CD14-positive monocyte (primary cell): ENCODE measurements around the gene SLC26A4. TPM values are rescaled to one million over a fixed set of nuclear protein-coding genes. Genes with fewer than 3 reads are reported as not detected.
A peak's percentile ranks its signal among the peaks of the same experiment; 100 is the strongest.

Experiments
- DNase-seq, 3 donors: peaks; one replicate each; pipeline ENCODE4 v3.0.0-alpha.2; 2011 to 2022
- H2AFZ ChIP-seq: 2 replicates; pipeline ENCODE4 v1.6.0; 2012; ENCODE audit warnings: mild to moderate bottlenecking, low read depth, low read length, inconsistent platforms; ENCODE audit not compliant: insufficient read depth, poor library complexity, severe bottlenecking
- H3K27ac ChIP-seq, 2 donors: 1 replicate in 1 of 2; 2 replicates in 1 of 2; pipeline ENCODE4 v1.5.1; 2012 to 2013; ENCODE audit warnings: low read length in 2 of 2, control low read depth in 1 of 2, inconsistent platforms in 1 of 2, low read depth in 1 of 2, mild to moderate bottlenecking in 1 of 2
- H3K27me3 ChIP-seq, 2 donors: one replicate each; pipeline versions ENCODE4 v1.6.0 to v1.6.1; 2011 to 2013; ENCODE audit warnings: low read length in 2 of 2; ENCODE audit not compliant: control insufficient read depth in 2 of 2, insufficient read depth in 2 of 2
- H3K36me3 ChIP-seq, 2 donors: replicated peaks in 1 of 2; 1 replicate in 1 of 2; 2 replicates in 1 of 2; pipeline versions ENCODE4 v1.5.1 to v1.6.1; 2012 to 2013; ENCODE audit warnings: low read length in 2 of 2, control low read depth in 1 of 2, inconsistent platforms in 1 of 2, mild to moderate bottlenecking in 1 of 2; ENCODE audit not compliant: insufficient read depth in 2 of 2, control insufficient read depth in 1 of 2
- H3K4me1 ChIP-seq, 2 donors: 1 replicate in 1 of 2; 2 replicates in 1 of 2; pipeline versions ENCODE4 v1.5.1 to v1.6.1; 2012 to 2013; ENCODE audit warnings: low read length in 2 of 2, control low read depth in 1 of 2, inconsistent platforms in 1 of 2, mild to moderate bottlenecking in 1 of 2, moderate library complexity in 1 of 2; ENCODE audit not compliant: insufficient read depth in 2 of 2, control insufficient read depth in 1 of 2
- H3K4me2 ChIP-seq: replicated peaks from 2 replicates; pipeline ENCODE3; 2012; ENCODE audit warnings: low read length, moderate library complexity, mild to moderate bottlenecking; ENCODE audit not compliant: poor library complexity, severe bottlenecking; ENCODE audit errors: extremely low read depth
- H3K4me3 ChIP-seq, 3 experiments: fragments of 200-600 bp in 1 of 3; sonication (generic) in 1 of 3; replicated peaks in 1 of 3; 1 replicate in 2 of 3; 2 replicates in 1 of 3; pipeline ENCODE4 v1.5.1; 2011 to 2013; ENCODE audit warnings: low read length in 3 of 3, mild to moderate bottlenecking in 3 of 3, control low read depth in 2 of 3, low read depth in 2 of 3, inconsistent platforms in 1 of 3, moderate library complexity in 1 of 3
- H3K79me2 ChIP-seq: 2 replicates; pipeline ENCODE4 v1.6.0; 2012; ENCODE audit warnings: mild to moderate bottlenecking, control low read depth, inconsistent platforms, low read length, moderate library complexity; ENCODE audit not compliant: insufficient read depth
- H3K9ac ChIP-seq: 2 replicates; pipeline ENCODE4 v1.6.0; 2017; ENCODE audit warnings: low read length, mild to moderate bottlenecking; ENCODE audit not compliant: insufficient read depth, poor library complexity, severe bottlenecking
- H3K9me3 ChIP-seq, 2 donors: replicated peaks in 1 of 2; 1 replicate in 1 of 2; 2 replicates in 1 of 2; pipeline versions ENCODE4 v1.5.1 to v1.6.1; 2012 to 2013; ENCODE audit warnings: low read length in 2 of 2, control low read depth in 1 of 2; ENCODE audit not compliant: control insufficient read depth in 1 of 2, insufficient read depth in 1 of 2
- H4K20me1 ChIP-seq: 2 replicates; pipeline ENCODE4 v1.6.0; 2012; ENCODE audit warnings: mild to moderate bottlenecking, low read length, control low read depth, moderate library complexity; ENCODE audit not compliant: insufficient read depth
- H3K27ac Mint-ChIP-seq, 7 donors: one replicate each; pipeline ENCODE4 v1.8.0; 2020; ENCODE audit warnings: mild to moderate bottlenecking in 7 of 7, mixed read lengths in 7 of 7, moderate library complexity in 6 of 7, inconsistent platforms in 2 of 7
- H3K27me3 Mint-ChIP-seq, 3 donors: one replicate each; pipeline ENCODE4 v1.8.0; 2021 to 2022; ENCODE audit warnings: low read depth in 3 of 3, mild to moderate bottlenecking in 3 of 3, mixed read lengths in 3 of 3, moderate library complexity in 3 of 3, inconsistent platforms in 1 of 3
- H3K36me3 Mint-ChIP-seq, 2 donors: one replicate each; pipeline ENCODE4 v1.8.0; 2020; ENCODE audit warnings: mixed read lengths in 2 of 2, inconsistent platforms in 1 of 2, mild to moderate bottlenecking in 1 of 2
- H3K4me1 Mint-ChIP-seq: one replicate; pipeline ENCODE4 v1.8.0; 2020; ENCODE audit warnings: mild to moderate bottlenecking, mixed read lengths
- H3K4me3 Mint-ChIP-seq, 2 donors: one replicate each; pipeline ENCODE4 v1.8.0; 2020; ENCODE audit warnings: mild to moderate bottlenecking in 2 of 2, mixed read lengths in 2 of 2, moderate library complexity in 1 of 2
- H3K9me3 Mint-ChIP-seq, 7 donors: one replicate each; pipeline ENCODE4 v1.8.0; 2020 to 2022; ENCODE audit warnings: mixed read lengths in 7 of 7, mild to moderate bottlenecking in 6 of 7, moderate library complexity in 6 of 7, inconsistent platforms in 2 of 7
- CTCF ChIP-seq: fragments of 200-600 bp; IDR thresholded peaks from one replicate; pipeline ENCODE4 v1.8.0; 2022; ENCODE audit warnings: antibody characterized with exemption, mild to moderate bottlenecking
- WGBS: methylation state at CpG from one replicate; pipeline ENCODE4 v1.1.5; 2013; ENCODE audit warnings: missing lambda C conversion rate; ENCODE audit not compliant: insufficient coverage; 5-methylcytosine and 5-hydroxymethylcytosine counted together
- intact Hi-C, 2 donors: fragments of 100-400 bp; cut with micrococcal nuclease; formaldehyde crosslinking; loops; one replicate each; pipeline versions ENCODE4 v1.15.0 to v1.15.1; 2023
- polyA minus RNA-seq: library from RNA; depleted of rRNA, polyadenylated mRNA; stranded (reverse); fragments of >200 nt; gene quantifications from 2 replicates; pipeline ENCODE4 v1.2.3, GENCODE V29; 2012
- polyA plus RNA-seq, 3 donors: library from polyadenylated mRNA; depleted of rRNA in 1 of 3; unstranded in 2 of 3; stranded (reverse) in 1 of 3; fragments of 300-500 nt in 2 of 3; fragments of >200 nt in 1 of 3; fragmentation: Illumina TruSeq in 2 of 3; gene quantifications; 1 replicate in 2 of 3; 2 replicates in 1 of 3; pipeline ENCODE4 v1.2.3, GENCODE V29; 2012 to 2021
- total RNA-seq, 12 experiments: library from RNA in 1 of 12; stranded (reverse) in 1 of 12; fragments of 120-200 nt in 1 of 12; gene quantifications; one replicate each; pipeline ENCODE4 v1.2.4 and lab custom pipeline; 2013 to 2026; ENCODE audit warnings: mixed read lengths in 6 of 12, inconsistent platforms in 1 of 12

Gene SLC26A4
- 0.08 TPM for total RNA-seq (2013)
- under 1 TPM in 2 of 3 donors, not detected in 1; 0.10 to 0.12 TPM for polyA plus RNA-seq
- not detected in 2 replicates for polyA minus RNA-seq
- total RNA-seq (lab: John Stamatoyannopoulos, UW), result 0 to 3.3 (median 0.25) reads per million in 11 experiments

- peak within 1 kb of the TSS; percentile 80 to 94 for H3K4me3 Mint-ChIP-seq
- peaks cover 0 to 23% of the 10 kb centered on the region in 2 donors for H3K9me3 ChIP-seq
- no peak within 1 kb of the TSS for H3K27ac Mint-ChIP-seq
- peaks cover 14% of the 10 kb centered on the region for H3K4me1 Mint-ChIP-seq
- no peak within 1 kb of the TSS for H3K9ac ChIP-seq
- H3K36me3 ChIP-seq, result no peaks in the 10 kb centered on the region
- peak within 1 kb of the TSS; percentile 63 for H3K4me2 ChIP-seq
- H3K27me3 Mint-ChIP-seq, result peaks cover 54 to 73% (median 63%) of the 10 kb centered on the region in 3 donors
- H3K27me3 ChIP-seq, result peaks cover 52 to 58% of the 10 kb centered on the region in 2 donors
- DNase-seq, result no peak
- H3K4me3 ChIP-seq, result peak within 1 kb of the TSS; percentile 6 to 64 (median 22)
- no peaks in the 10 kb centered on the region for H4K20me1 ChIP-seq
- H2AFZ ChIP-seq, result peak within 1 kb of the TSS; percentile 61
- WGBS, result 3% methylated on average over 32 of the region's 37 CpGs
- H3K9me3 Mint-ChIP-seq, result peaks cover 0 to 10% (median 0%) of the 10 kb centered on the region in 7 donors
- no peaks in the 10 kb centered on the region for H3K79me2 ChIP-seq
- H3K4me1 ChIP-seq, result peaks cover 15 to 16% of the 10 kb centered on the region in 2 donors
- intact Hi-C loops, result no loop called here
- peaks cover 0 to 2% of the 10 kb centered on the region in 2 donors for H3K36me3 Mint-ChIP-seq
- TF ChIP-seq CTCF, result no peak
- H3K27ac ChIP-seq, result no peak within 1 kb of the TSS
Observed at GRCh38 chr7:107660381-107661080, at the start of gene SLC26A4. TSS of gene SLC26A4 (plus strand) at chr7:107660828. CDS start at chr7:107661642, 814 bp downstream.

GRCh38 chr7:107613439-107613838, 47.2 kb upstream of the SLC26A4 start:
- intact Hi-C loops, result no loop called here
- Histone ChIP-seq H4K20me1 (no peaks in the 10 kb centered on the region), H3K27ac (no peak overlapping the region), H3K9ac (no peak overlapping the region), H3K27me3 (no peaks in the 10 kb centered on the region), H3K4me2 (no peak overlapping the region), H3K79me2 (no peaks in the 10 kb centered on the region), H3K4me3 (no peak overlapping the region), H3K9me3 (no peaks in the 10 kb centered on the region), H3K36me3 (peaks cover 27 to 69% of the 10 kb centered on the region in 2 donors), H2AFZ (no peak overlapping the region), H3K4me1 (no peaks in the 10 kb centered on the region)
- H3K9me3 Mint-ChIP-seq, result no peaks in the 10 kb centered on the region
- peaks cover 48 to 57% of the 10 kb centered on the region in 2 donors for H3K36me3 Mint-ChIP-seq
- no peaks in the 10 kb centered on the region for H3K4me1 Mint-ChIP-seq
- no peak for DNase-seq
- H3K27me3 Mint-ChIP-seq, result no peaks in the 10 kb centered on the region
- TF ChIP-seq CTCF, result no peak
- no peak overlapping the region for H3K4me3 Mint-ChIP-seq
- no peak overlapping the region for H3K27ac Mint-ChIP-seq
- no CpG with 5 or more reads among the region's 1 CpG for WGBS
